ENCODE results near the gene TCF4. TPM values are rescaled to one million over a fixed set of nuclear protein-coding genes. Genes with fewer than 3 reads are reported as not detected.

The TCF4 gene
- total RNA-seq, 2 donors from 2014 or later, result 57.7 to 66.3 TPM

DNA sequence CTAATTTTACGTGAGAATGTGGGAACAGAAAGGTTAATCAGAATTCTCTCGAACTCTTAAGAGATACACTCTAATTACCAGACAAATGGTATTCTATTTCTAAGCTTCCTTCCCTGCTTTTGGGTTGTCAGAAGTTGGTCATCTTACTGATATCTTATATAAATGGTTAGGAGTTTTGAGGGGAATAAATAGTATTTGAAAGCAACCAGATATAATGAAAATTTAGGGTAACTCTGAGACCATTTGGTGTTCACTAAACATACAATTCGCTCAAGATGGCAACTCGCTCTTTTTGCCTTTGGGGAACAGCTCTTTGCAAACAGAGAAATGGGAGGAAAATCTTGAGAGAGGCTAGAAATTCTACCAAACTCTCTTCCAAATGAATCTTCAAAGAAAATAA is 250.9 kb downstream of the TCF4 start:
- no peaks in the 10 kb centered on the region for H3K36me3 ChIP-seq
- H3K27ac ChIP-seq, result peak overlapping the region; percentile 64 to 81
- no peak overlapping the region for H3K4me3 ChIP-seq
- no peaks in the 10 kb centered on the region for H3K9me3 ChIP-seq
- H3K4me1 ChIP-seq, result peaks cover 0 to 47% of the 10 kb centered on the region in 2 donors
- TF ChIP-seq CTCF (IDR thresholded peaks at IDR 0.05), result no peak
- DNase-seq (ENCODE audit: low spot score), result no peak
- no peaks in the 10 kb centered on the region for H3K27me3 ChIP-seq

DNA sequence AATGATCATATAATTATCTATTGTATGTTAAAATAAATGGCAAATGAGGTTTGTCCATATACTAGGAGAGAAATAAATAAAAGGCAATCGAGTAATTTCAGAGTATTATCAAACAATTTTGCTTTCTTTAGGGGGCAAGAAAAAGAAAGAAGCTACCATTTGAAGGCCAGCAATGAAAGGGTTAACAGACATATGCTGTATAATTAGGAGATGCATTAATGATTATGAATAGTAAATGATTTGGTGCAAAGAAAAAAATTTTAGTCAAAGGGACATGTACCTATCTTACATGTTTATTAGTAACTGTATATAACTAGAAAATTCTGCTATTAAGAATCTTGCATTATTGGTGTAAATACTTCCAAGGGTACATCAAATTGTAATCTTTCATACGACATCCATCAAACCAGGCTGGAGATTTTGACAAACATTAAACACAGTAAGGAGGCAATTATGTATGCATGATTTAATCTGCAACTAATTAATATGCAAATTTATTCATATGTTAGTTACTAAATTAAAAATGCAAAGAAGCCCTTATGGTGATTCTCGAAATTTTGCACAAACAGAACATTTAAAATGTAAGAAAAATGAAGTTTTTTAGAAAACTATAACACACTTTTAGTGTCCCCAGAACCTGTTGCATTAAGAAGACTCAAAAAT is 251.4 kb downstream of the TCF4 start:
- no peak for DNase-seq (ENCODE audit: low spot score)
- Histone ChIP-seq H3K9me3 (no peaks in the 10 kb centered on the region), H3K36me3 (no peaks in the 10 kb centered on the region), H3K4me3 (no peak overlapping the region), H3K4me1 (peaks cover 0 to 49% of the 10 kb centered on the region in 2 donors), H3K27me3 (no peaks in the 10 kb centered on the region), H3K27ac (no peak overlapping the region)
- TF ChIP-seq CTCF (IDR thresholded peaks at IDR 0.05), result no peak

DNA sequence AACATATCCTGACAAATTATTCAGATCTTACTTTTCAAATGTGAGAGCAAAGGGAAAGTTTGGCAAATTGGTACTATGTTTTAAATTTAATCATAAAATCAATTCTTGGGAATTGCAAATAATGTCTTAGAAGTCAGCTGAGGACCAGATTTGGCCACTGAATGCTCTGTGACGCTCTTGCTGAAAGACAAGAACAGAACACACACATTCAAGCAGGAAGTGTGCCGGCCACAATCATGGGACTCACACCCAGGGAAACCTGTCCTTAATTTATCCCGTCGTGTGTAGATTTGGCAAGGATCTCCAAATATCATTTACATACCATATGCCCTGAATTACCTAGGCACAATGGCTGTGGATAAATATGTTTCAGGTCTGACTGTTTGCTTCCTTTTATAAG is 253.1 kb downstream of the TCF4 start:
- Histone ChIP-seq H3K27ac (peak overlapping the region; percentile 29 to 38), H3K4me3 (no peak overlapping the region), H3K4me1 (peaks cover 0 to 57% of the 10 kb centered on the region in 2 donors), H3K9me3 (no peaks in the 10 kb centered on the region), H3K36me3 (no peaks in the 10 kb centered on the region), H3K27me3 (no peaks in the 10 kb centered on the region)
- TF ChIP-seq CTCF (IDR thresholded peaks at IDR 0.05), result no peak
- no peak for DNase-seq (ENCODE audit: low spot score)

DNA sequence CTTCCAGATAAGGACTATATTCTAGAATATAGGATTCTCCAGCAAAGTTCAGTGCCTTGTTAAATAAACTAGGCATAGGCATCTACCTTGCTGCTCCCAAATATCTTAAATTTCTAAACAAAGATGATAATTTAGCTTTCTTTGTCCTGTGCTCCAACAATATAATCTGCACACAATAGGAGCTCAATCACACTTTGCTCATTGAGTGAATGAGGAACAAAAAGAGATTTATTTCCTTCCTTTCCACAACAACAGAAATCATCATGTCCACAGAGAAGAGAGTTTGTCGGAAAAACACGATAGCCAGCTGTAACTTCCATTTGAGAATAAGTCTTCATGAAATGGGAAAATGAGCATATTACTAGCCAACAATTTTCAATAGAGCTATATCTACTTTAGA is 256.7 kb downstream of the TCF4 start:
- H3K9me3 ChIP-seq, result no peaks in the 10 kb centered on the region
- H3K4me1 ChIP-seq, result peaks cover 0 to 47% of the 10 kb centered on the region in 2 donors
- TF ChIP-seq CTCF (IDR thresholded peaks at IDR 0.05), result no peak
- H3K36me3 ChIP-seq, result no peaks in the 10 kb centered on the region
- no peaks in the 10 kb centered on the region for H3K27me3 ChIP-seq
- no peak overlapping the region for H3K27ac ChIP-seq
- no peak for DNase-seq (ENCODE audit: low spot score)
- H3K4me3 ChIP-seq, result no peak overlapping the region

DNA sequence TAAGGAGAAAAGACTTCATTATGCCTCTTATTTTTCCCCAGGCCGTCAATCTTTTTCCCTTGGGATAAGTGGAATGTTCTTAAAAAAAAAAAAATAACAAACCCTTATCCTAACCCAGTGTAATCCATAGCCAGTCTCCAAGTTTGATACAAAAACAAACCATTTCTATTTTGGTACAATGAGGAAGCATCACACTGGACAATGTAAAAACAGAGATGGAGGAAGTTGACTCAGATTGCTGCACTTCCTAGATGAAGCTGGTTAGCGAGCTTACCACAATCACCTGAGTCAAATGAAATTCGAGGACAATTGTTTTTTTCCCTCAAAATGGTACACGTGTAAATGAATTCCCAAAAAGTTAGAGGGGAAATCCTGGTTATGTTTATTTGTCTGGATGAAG is 259.7 kb downstream of the TCF4 start:
- Histone ChIP-seq H3K27me3 (no peaks in the 10 kb centered on the region), H3K4me3 (no peak overlapping the region), H3K36me3 (no peaks in the 10 kb centered on the region), H3K4me1 (peaks cover 0 to 41% of the 10 kb centered on the region in 2 donors), H3K9me3 (no peaks in the 10 kb centered on the region), H3K27ac (peak overlapping the region; percentile 70 to 71)
- DNase-seq (ENCODE audit: low spot score), result no peak
- no peak for TF ChIP-seq CTCF (IDR thresholded peaks at IDR 0.05)

DNA sequence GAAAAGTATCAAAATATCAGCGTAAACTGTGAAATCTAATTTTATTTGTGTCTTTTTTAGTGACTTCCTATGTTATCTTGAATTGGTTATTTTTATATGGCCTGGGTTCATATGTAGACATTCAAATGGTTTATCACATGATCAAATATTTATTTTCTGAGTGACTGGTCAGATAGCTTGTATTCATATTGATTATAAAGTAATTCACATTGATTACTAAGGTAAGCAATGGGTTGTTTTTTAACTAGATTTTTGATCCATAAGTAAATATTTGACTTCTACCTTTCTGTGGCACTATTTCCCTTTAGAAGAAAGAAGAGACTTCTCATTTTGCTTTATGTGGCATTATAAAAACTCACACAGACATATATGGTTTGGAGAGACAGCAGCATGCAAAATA is 260.5 kb downstream of the TCF4 start:
- Histone ChIP-seq H3K4me3 (no peak overlapping the region), H3K27me3 (no peaks in the 10 kb centered on the region), H3K9me3 (no peaks in the 10 kb centered on the region), H3K36me3 (no peaks in the 10 kb centered on the region), H3K4me1 (peaks cover 0 to 48% of the 10 kb centered on the region in 2 donors), H3K27ac (peak overlapping the region; percentile 70 to 71)
- TF ChIP-seq CTCF (IDR thresholded peaks at IDR 0.05), result no peak
- DNase-seq (ENCODE audit: low spot score), result no peak

Data from right atrium auricular region (tissue), 2 donors.